ENCODE measurements around the gene PLET1.

PLET1 gene

DNA sequence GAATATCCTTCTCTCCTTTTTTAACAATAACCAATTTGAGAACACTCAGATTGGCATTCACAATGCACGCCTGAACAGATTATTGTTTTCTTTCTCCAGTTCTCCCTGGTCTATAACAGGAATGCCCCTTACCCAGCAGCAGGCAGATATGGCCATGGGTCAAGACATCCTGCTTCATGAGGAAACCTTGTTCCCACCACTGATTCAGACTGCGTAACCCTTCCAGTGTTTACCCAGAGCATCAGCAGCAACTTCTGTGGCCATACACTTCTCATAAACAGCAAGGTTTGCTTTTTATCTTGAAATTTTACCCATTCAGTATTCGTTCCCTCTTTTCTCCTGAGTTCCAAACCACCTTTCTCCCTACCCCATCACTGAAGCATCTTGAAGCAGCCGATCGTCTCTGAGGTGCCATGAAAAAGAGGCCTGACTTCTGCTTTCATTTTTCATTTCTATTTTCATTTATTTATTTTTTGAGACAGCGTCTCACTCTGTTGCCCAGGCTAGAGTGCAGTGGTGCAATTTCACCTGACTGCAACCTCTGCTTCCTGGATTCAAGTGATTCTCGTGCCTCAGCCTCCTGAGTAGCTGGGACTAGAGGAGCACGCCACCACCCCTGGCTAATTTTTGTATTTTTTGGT, 24.8 kb downstream of the PLET1 start (continued):
- TF ChIP-seq, protein P1, sequence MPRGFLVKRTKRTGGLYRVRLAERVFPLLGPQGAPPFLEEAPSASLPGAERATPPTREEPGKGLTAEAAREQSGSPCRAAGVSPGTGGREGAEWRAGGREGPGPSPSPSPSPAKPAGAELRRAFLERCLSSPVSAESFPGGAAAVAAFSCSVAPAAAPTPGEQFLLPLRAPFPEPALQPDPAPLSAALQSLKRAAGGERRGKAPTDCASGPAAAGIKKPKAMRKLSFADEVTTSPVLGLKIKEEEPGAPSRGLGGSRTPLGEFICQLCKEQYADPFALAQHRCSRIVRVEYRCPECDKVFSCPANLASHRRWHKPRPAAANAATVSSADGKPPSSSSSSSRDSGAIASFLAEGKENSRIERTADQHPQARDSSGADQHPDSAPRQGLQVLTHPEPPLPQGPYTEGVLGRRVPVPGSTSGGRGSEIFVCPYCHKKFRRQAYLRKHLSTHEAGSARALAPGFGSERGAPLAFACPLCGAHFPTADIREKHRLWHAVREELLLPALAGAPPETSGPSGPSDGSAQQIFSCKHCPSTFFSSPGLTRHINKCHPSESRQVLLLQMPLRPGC (tag by site-specific recombination; IDR thresholded peaks at IDR 0.05), result no peak
- no peak for TF ChIP-seq ZNF555 (tag by site-specific recombination; conservative IDR thresholded peaks at IDR 0.05)
- TF ChIP-seq ZNF501 (tag by site-specific recombination; IDR thresholded peaks at IDR 0.05), result no peak
- no peak for TF ChIP-seq ZNF548 (tag by site-specific recombination; IDR thresholded peaks at IDR 0.05)
- TF ChIP-seq TRIM28 (IDR thresholded peaks at IDR 0.05; ENCODE audit: borderline replicate concordance, low read length), result no peak
- no peak for TF ChIP-seq ZNF623 (tag by site-specific recombination; IDR thresholded peaks at IDR 0.05)
- no peak for TF ChIP-seq ZNF354C (tag by site-specific recombination; IDR thresholded peaks at IDR 0.05; ENCODE audit: borderline replicate concordance, low read depth)
- TF ChIP-seq ZBTB21 (tag by site-specific recombination; IDR thresholded peaks at IDR 0.05), result no peak

DNA sequence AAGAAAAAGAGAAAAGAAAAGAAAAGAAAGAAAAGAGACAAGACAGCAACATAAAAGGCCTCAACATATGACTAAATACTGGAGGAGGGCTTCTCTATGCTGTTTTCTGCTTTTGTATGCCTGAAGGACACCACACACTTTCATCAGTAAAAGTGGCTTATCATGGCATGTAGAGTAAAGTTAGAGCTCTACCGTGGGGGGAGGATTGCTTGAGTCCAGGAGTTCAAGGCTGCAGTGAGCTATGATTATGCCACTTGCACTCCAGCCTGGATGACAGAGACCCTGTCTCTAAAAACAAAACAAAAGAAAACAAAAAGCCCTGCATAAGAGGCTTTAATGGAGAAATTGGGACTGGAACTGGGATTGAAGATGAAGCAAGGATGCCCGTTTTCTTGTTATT, 28.7 kb downstream of the PLET1 start:
- TF ChIP-seq PRDM1 (tag by site-specific recombination; IDR thresholded peaks at IDR 0.05) (peak; percentile 37; the same call in 1 of the 2 replicates), GLI4 (tag by site-specific recombination; IDR thresholded peaks at IDR 0.05) (no peak), ZNF146 (tag by site-specific recombination; IDR thresholded peaks at IDR 0.05) (no peak)
- Histone ChIP-seq H3K9me3 (ENCODE audit: control insufficient read depth, insufficient read depth, low read depth, low read length) (no peaks in the 10 kb centered on the region), H3K4me3 (ENCODE audit: low read depth, low read length) (no peak overlapping the region), H3K36me3 (ENCODE audit: control insufficient read depth in 2 of 2, insufficient read depth in 1 of 2, low read length in 2 of 2) (peaks cover 7 to 83% of the 10 kb centered on the region in 2 experiments; a peak in 2 of 3 replicates), H3K4me1 (ENCODE audit: control insufficient read depth, insufficient read depth, low read length) (no peaks in the 10 kb centered on the region), H3K27ac (ENCODE audit: extremely low read depth, low read depth, low read length) (no peak overlapping the region)
- CTCF ChIA-PET, result interaction anchor here (1.3 to 1.7 kb wide), 2 partner anchors 12 to 48 kb away, joined by 7 to 8 read pairs; no protein-coding TSS in a partner anchor
- POLR2A ChIA-PET, result no interaction called here

DNA sequence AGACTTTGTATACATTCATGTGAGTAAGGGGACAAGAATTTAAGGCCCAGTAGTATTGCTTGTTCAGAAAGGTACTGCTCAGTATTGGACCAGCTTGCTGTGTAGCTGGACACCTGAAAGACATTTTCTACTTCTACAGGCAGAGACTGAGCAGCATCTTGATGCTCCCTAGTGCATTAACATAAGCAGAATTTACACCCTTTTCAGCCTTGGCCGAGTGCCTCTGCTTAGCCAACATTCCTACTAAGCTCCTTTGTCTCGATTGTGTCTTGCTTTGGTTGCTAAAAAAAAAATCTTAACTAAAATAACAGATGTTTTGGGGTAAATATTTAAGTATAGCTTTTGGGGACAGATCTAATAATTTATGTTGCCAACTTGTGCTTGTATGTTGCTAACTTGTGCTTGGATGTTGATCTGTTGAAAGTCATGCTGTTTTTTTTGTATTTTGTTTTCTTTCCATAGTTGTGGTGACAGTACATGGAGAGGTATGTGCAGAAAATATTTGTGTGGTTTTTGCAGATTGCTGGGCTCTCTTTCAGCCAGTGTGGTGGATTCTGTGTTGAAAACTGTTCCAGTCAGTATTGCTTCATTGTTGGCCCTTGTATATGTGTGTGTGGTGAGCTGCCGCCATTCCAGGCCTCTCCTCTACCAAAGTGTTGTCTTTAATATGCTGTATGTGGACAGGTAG, 30.8 kb downstream of the PLET1 start:
- Histone ChIP-seq H3K36me3 (ENCODE audit: control insufficient read depth in 2 of 2, insufficient read depth in 1 of 2, low read length in 2 of 2) (peaks cover 0 to 64% of the 10 kb centered on the region in 2 experiments; a peak in 1 of 3 replicates), H3K27ac (ENCODE audit: extremely low read depth, low read depth, low read length) (no peak overlapping the region), H3K4me1 (ENCODE audit: control insufficient read depth, insufficient read depth, low read length) (no peaks in the 10 kb centered on the region), H3K9me3 (ENCODE audit: control insufficient read depth, insufficient read depth, low read depth, low read length) (no peaks in the 10 kb centered on the region), H3K4me3 (ENCODE audit: low read depth, low read length) (no peak overlapping the region)
- CTCF ChIA-PET, result interaction anchor here (0.6 to 19.0 kb wide), 3 partner anchors 10 to 54 kb away, joined by 4 to 308 read pairs (median 8); no protein-coding TSS in a partner anchor
- POLR2A ChIA-PET, result no interaction called here
- TF ChIP-seq ZFP69B (tag by site-specific recombination; IDR thresholded peaks at IDR 0.05) (no peak), ZNF114 (tag by site-specific recombination; IDR thresholded peaks at IDR 0.05) (no peak), ZNF157 (tag by site-specific recombination; IDR thresholded peaks at IDR 0.05) (no peak)

DNA sequence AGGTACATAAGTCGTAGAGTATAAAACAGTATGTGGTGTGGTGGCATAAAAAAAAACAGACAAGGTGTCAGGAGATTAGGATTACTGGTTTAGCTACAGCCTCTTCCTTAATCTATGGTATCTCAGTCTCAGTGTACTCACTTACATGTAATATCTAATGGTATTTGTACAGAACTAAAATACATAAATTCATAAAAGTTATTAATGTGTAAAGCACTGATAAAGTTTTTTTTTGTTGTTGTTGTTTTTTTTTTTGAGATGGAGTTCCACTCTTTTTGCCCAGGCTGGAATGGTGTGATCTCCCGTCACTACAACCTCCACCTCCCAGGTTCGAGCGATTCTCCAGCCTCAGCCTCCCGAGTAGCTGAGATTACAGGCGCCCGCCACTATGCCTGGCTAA, 31.5 kb downstream of the PLET1 start:
- TF ChIP-seq ZNF626 (tag by site-specific recombination; IDR thresholded peaks at IDR 0.05), result no peak
- TF ChIP-seq MYNN (tag by site-specific recombination; IDR thresholded peaks at IDR 0.05; ENCODE audit: borderline replicate concordance), result no peak
- TF ChIP-seq, protein P2, sequence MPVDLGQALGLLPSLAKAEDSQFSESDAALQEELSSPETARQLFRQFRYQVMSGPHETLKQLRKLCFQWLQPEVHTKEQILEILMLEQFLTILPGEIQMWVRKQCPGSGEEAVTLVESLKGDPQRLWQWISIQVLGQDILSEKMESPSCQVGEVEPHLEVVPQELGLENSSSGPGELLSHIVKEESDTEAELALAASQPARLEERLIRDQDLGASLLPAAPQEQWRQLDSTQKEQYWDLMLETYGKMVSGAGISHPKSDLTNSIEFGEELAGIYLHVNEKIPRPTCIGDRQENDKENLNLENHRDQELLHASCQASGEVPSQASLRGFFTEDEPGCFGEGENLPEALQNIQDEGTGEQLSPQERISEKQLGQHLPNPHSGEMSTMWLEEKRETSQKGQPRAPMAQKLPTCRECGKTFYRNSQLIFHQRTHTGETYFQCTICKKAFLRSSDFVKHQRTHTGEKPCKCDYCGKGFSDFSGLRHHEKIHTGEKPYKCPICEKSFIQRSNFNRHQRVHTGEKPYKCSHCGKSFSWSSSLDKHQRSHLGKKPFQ (tag by site-specific recombination; IDR thresholded peaks at IDR 0.05), result no peak
- TF ChIP-seq ZNF133 (tag by site-specific recombination; IDR thresholded peaks at IDR 0.05), result no peak
- TF ChIP-seq ZNF561 (tag by site-specific recombination; IDR thresholded peaks at IDR 0.05; ENCODE audit: borderline replicate concordance), result no peak
- TF ChIP-seq ZNF48 (tag by site-specific recombination; IDR thresholded peaks at IDR 0.05), result no peak
- TF ChIP-seq ZNF391 (tag by site-specific recombination; IDR thresholded peaks at IDR 0.05; ENCODE audit: borderline replicate concordance, low read depth), result no peak
- no peak overlapping the region for H3K4me3 ChIP-seq (ENCODE audit: low read depth, low read length)
- H3K9me3 ChIP-seq (ENCODE audit: control insufficient read depth, insufficient read depth, low read depth, low read length), result no peaks in the 10 kb centered on the region
- ChIA-PET POLR2A (no interaction called here), CTCF (interaction anchor here (19.0 kb wide), 1 partner anchor 54 kb away, joined by 308 read pairs; no protein-coding TSS in a partner anchor)
- no peaks in the 10 kb centered on the region for H3K4me1 ChIP-seq (ENCODE audit: control insufficient read depth, insufficient read depth, low read length)
- H3K27ac ChIP-seq (ENCODE audit: extremely low read depth, low read depth, low read length), result no peak overlapping the region
- H3K36me3 ChIP-seq (ENCODE audit: control insufficient read depth in 2 of 2, insufficient read depth in 1 of 2, low read length in 2 of 2), result peaks cover 0 to 57% of the 10 kb centered on the region in 2 experiments; a peak in 1 of 3 replicates

Measured in HEK293 (cell line).